GM18868 (cell line): ENCODE measurements around the gene FARP1.

Source experiments
- ATAC-seq: cut with Tn5 transposase; IDR thresholded peaks from one replicate; pipeline ENCODE4 v1.9.1; 2021; ENCODE audit warnings: mild to moderate bottlenecking, moderate library complexity; ENCODE audit not compliant: unreplicated experiment

FARP1 gene

GRCh38 chr13:98438246-98439125, 295.6 kb downstream of the FARP1 start:
- no peak for ATAC-seq

GRCh38 chr13:98439126-98439828, 296.4 kb downstream of the FARP1 start:
- ATAC-seq = no peak

- no peak for ATAC-seq
Measured at GRCh38 chr13:98439896-98440295, 297.0 kb downstream of the FARP1 start.

- ATAC-seq = no peak
Measured at GRCh38 chr13:98440390-98441055, 297.6 kb downstream of the FARP1 start.

GRCh38 chr13:98441056-98441676, 298.3 kb downstream of the FARP1 start:
- ATAC-seq = no peak

GRCh38 chr13:98442391-98443230, 299.7 kb downstream of the FARP1 start:
- no peak for ATAC-seq

- no peak for ATAC-seq
Measured at GRCh38 chr13:98443329-98443728, 300.4 kb downstream of the FARP1 start.

GRCh38 chr13:98443800-98444325, 301.0 kb downstream of the FARP1 start:
- ATAC-seq = no peak

GRCh38 chr13:98444381-98444780, 301.5 kb downstream of the FARP1 start:
- no peak for ATAC-seq

GRCh38 chr13:98445340-98446233, 302.7 kb downstream of the FARP1 start:
- peak; percentile 94 for ATAC-seq

- ATAC-seq = no peak
Measured at GRCh38 chr13:98446234-98446621, 303.3 kb downstream of the FARP1 start.

GRCh38 chr13:98447130-98447529, 304.2 kb downstream of the FARP1 start:
- ATAC-seq = no peak

GRCh38 chr13:98447881-98448641, 305.2 kb downstream of the FARP1 start:
- ATAC-seq = no peak

- no peak for ATAC-seq
Measured at GRCh38 chr13:98448642-98448928, 305.7 kb downstream of the FARP1 start.

GRCh38 chr13:98449273-98449672, 306.4 kb downstream of the FARP1 start:
- ATAC-seq = no peak

GRCh38 chr13:98450026-98450425, 307.1 kb downstream of the FARP1 start:
- ATAC-seq = no peak

GRCh38 chr13:98450539-98451111, 307.7 kb downstream of the FARP1 start:
- ATAC-seq = no peak
